HL-60 (cell line): ENCODE results near the gene RILPL1.

Experiments used
- DNase-seq, 2 experiments: peaks; one replicate each; pipeline ENCODE4 v3.0.0-alpha.2; 2010 to 2020; ENCODE audit warnings: low read depth in 1 of 2, low spot score in 1 of 2
- H3K27ac ChIP-seq: fragments of 250-450 bp; sonication (Bioruptor Pico); replicated peaks from 2 replicates; pipeline ENCODE4 v1.5.1; 2020; ENCODE audit warnings: mild to moderate bottlenecking, moderate library complexity
- H3K27me3 ChIP-seq: fragments of 250-450 bp; sonication (Bioruptor Pico); 2 replicates; pipeline ENCODE4 v1.5.1; 2021; ENCODE audit warnings: mild to moderate bottlenecking, moderate library complexity; ENCODE audit not compliant: insufficient read depth, poor library complexity, severe bottlenecking
- H3K4me3 ChIP-seq: replicated peaks from 2 replicates; pipeline ENCODE4 v1.5.1; 2011; ENCODE audit warnings: mild to moderate bottlenecking, control low read depth, low read length; ENCODE audit not compliant: insufficient read depth
- CTCF ChIP-seq: IDR thresholded peaks from one replicate; pipeline ENCODE4 v1.5.1; 2011; ENCODE audit warnings: low read length, control low read depth, inconsistent platforms; ENCODE audit not compliant: insufficient read depth
- GABPA ChIP-seq: IDR thresholded peaks from 2 replicates; pipeline ENCODE4 v1.6.1; 2012; ENCODE audit warnings: low read depth
- POLR2AphosphoS5 ChIP-seq: IDR thresholded peaks from 2 replicates; pipeline ENCODE4 v1.6.1; 2012; ENCODE audit warnings: low read depth
- REST ChIP-seq: IDR thresholded peaks from 2 replicates; pipeline ENCODE4 v1.6.1; 2012; ENCODE audit warnings: low read depth; ENCODE audit not compliant: insufficient replicate concordance
- SPI1 ChIP-seq: IDR thresholded peaks from 2 replicates; pipeline ENCODE4 v1.6.1; 2012; ENCODE audit warnings: low read depth, mild to moderate bottlenecking, borderline replicate concordance

RILPL1 gene

GRCh38 chr12:123474485-123475245 is 58.9 kb downstream of the RILPL1 start:
- DNase-seq, result no peak

GRCh38 chr12:123472438-123472849 is 61.1 kb downstream of the RILPL1 start:
- no peak for DNase-seq
- no peak for TF ChIP-seq GABPA
- TF ChIP-seq POLR2AphosphoS5, result no peak
- TF ChIP-seq SPI1, result no peak
- no peak for TF ChIP-seq CTCF
- no peak for TF ChIP-seq REST
- H3K4me3 ChIP-seq, result no peak overlapping the region
- no peak overlapping the region for H3K27ac ChIP-seq
- H3K27me3 ChIP-seq, result no peaks in the 10 kb centered on the region

More at GRCh38 chr12:123474485-123475245, 58.9 kb downstream of the RILPL1 start:
- Histone ChIP-seq H3K27ac (no peak overlapping the region), H3K4me3 (no peak overlapping the region), H3K27me3 (no peaks in the 10 kb centered on the region)
- TF ChIP-seq SPI1, result no peak
- no peak for TF ChIP-seq GABPA
- no peak for TF ChIP-seq CTCF
- no peak for TF ChIP-seq POLR2AphosphoS5
- TF ChIP-seq REST, result no peak

GRCh38 chr12:123471374-123472068 is 62.0 kb downstream of the RILPL1 start:
- Histone ChIP-seq H3K4me3 (no peak overlapping the region), H3K27me3 (no peaks in the 10 kb centered on the region), H3K27ac (no peak overlapping the region)
- no peak for DNase-seq
- TF ChIP-seq SPI1 (no peak), GABPA (no peak), REST (no peak)
